Brain pericyte (primary cell): Measurements from ENCODE around the gene CXCL1.

Experiments used
- DNase-seq: peaks from one replicate; pipeline ENCODE4 v3.0.0-alpha.2; 2012; ENCODE audit warnings: low read depth, low spot score

Gene CXCL1

GRCh38 chr4:73869130-73870055 lies at the start of gene CXCL1:
CXCL1 (plus strand) TSS chr4:73869393; CDS start chr4:73869471, 78 bp downstream.
- no peak for DNase-seq

- no peak for DNase-seq
These were observed 47.9 kb upstream of the CXCL1 start for GRCh38 chr4:73821325-73821724.

- DNase-seq, result no peak
These were observed 46.8 kb upstream of the CXCL1 start for GRCh38 chr4:73822389-73822788.

GRCh38 chr4:73822812-73823504 lies 46.2 kb upstream of the CXCL1 start:
- no peak for DNase-seq

GRCh38 chr4:73823760-73824159 lies 45.4 kb upstream of the CXCL1 start:
- DNase-seq, result no peak

DNA sequence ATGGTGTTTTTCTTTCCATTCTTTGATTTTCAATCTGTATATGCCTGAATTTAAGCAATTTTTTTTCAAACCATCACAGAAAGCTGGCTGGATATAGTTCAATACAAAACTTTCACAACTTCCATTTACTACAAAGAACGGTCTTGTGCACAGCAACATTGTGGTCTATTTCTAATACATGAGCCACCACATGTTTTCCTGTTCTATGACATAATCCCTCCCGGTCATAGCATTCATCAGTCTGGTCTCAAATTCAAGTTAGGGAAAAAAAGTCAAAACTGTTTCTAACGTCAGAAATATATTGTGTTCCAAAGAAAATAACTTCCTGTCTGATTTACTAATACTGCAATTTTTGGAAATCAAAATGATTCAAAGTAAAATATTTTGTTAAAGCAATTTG lies 40.2 kb upstream of the CXCL1 start:
- no peak for DNase-seq

GRCh38 chr4:73831569-73831968 lies 37.6 kb upstream of the CXCL1 start:
- DNase-seq, result no peak

- no peak for DNase-seq
These were observed 36.4 kb upstream of the CXCL1 start for GRCh38 chr4:73832651-73833237.

GRCh38 chr4:73836373-73837279 lies 32.6 kb upstream of the CXCL1 start, which contains the start of gene CXCL6:
CXCL6 (plus strand) TSS chr4:73836678; CDS start chr4:73836751, 73 bp downstream.
- no peak for DNase-seq

- no peak for DNase-seq
These were observed 30.1 kb upstream of the CXCL1 start for GRCh38 chr4:73839071-73839470.

GRCh38 chr4:73839715-73840114 lies 29.5 kb upstream of the CXCL1 start:
- DNase-seq, result no peak

- no peak for DNase-seq
These were observed 27.8 kb upstream of the CXCL1 start for GRCh38 chr4:73841243-73841925.

DNA sequence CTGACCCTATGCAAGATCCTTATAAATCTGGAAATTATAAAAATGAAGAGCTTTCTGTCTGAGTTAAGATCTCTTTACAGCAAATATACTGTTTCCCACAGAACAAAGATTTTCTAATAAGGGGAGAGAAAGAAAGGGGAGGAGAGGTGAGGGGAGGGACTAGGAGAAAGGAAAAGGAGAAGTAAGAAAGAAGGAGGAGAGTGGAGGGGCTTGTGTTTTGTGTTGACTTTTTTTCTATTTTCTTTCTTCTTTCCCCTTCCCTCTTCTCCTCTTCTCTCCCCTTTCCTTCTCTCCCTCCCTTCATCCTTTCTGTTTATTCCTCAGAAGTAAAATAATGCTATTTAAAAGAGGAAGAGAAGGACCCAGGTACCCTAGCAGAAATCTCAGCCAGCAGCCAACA lies 26.5 kb upstream of the CXCL1 start:
- DNase-seq, result no peak

GRCh38 chr4:73843369-73843768 lies 25.8 kb upstream of the CXCL1 start:
- DNase-seq, result no peak

DNA sequence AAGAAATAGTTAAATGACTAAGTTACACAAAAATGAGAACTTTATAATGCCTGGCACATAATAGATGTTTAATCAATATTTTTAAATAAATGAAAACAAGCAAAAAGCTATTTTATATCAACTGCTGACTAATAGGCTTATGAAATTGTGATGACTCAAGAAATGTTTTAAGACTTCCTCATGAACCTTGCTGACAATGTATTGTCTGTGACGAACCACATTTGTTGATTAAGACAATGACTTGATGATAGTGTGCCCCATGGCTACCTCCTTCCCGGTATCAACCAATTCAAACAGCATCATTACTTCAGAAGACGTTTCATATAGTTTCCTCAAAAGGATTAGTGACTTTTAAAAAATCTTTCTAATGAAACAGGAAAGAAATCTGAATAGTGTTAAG lies 24.8 kb upstream of the CXCL1 start:
- DNase-seq, result no peak

DNA sequence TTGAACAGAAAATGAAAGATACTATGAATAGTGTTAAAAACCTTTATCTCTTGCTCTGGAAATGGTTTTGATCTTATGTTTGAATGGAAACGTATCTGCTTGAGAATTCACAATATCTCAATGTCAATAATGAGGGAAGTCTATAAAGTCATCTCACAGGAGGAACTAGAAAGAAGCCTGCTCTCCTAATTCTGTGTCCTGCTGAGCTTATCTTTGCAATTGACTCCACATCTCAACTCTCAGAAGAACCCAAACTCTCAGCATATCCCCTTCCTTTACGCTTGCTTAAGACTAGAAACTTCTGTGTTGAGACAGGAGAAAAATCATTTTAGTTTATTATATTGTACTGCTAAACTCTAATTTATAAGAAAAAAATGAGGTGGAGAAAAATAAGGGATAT lies 24.4 kb upstream of the CXCL1 start:
- DNase-seq, result no peak

GRCh38 chr4:73847526-73848182 lies 21.5 kb upstream of the CXCL1 start:
- no peak for DNase-seq

- no peak for DNase-seq
These were observed 20.9 kb upstream of the CXCL1 start for GRCh38 chr4:73848183-73848777.

- no peak for DNase-seq
These were observed 18.8 kb upstream of the CXCL1 start for GRCh38 chr4:73850261-73850970.
